Heart right ventricle (tissue), 16 donors: Measurements from ENCODE around the gene TBC1D24. TPM values are rescaled to one million over a fixed set of nuclear protein-coding genes. Genes with fewer than 3 reads are reported as not detected.
"Not testable (repeated sequence)": the region's sequence is repeated elsewhere in the genome, so short reads cannot be mapped to it uniquely, and the experiment has no call there.

Experiments used
- ATAC-seq, 8 donors: fragments of 200-7000 bp; cut with Tn5 transposase; one replicate each; pipeline ENCODE4 v1.9.1; 2020; ENCODE audit warnings: mild to moderate bottlenecking in 8 of 8, moderate library complexity in 8 of 8, moderate number of reproducible peaks in 1 of 8
- DNase-seq, 2 donors: peaks; one replicate each; pipeline ENCODE4 v3.0.0-alpha.2; 2020
- H3K27ac ChIP-seq, 10 donors: fragments of 200-600 bp; sonication (generic) in 2 of 10; one replicate each; pipeline versions ENCODE4 v1.5.0 to v1.8.0; 2020 to 2022; ENCODE audit warnings: mild to moderate bottlenecking in 3 of 10
- H3K27me3 ChIP-seq, 7 donors: fragments of 200-600 bp; one replicate each; pipeline ENCODE4 v1.8.0; 2021 to 2022; ENCODE audit warnings: mild to moderate bottlenecking in 2 of 7
- H3K36me3 ChIP-seq, 9 donors: fragments of 200-600 bp; sonication (generic) in 1 of 9; one replicate each; pipeline versions ENCODE4 v1.5.0 to v1.8.0; 2020 to 2022; ENCODE audit warnings: mild to moderate bottlenecking in 2 of 9
- H3K4me1 ChIP-seq, 9 donors: fragments of 200-600 bp; sonication (generic) in 1 of 9; one replicate each; pipeline versions ENCODE4 v1.5.0 to v1.8.0; 2020 to 2022; ENCODE audit warnings: mild to moderate bottlenecking in 4 of 9
- H3K4me3 ChIP-seq, 10 donors: fragments of 200-600 bp; sonication (generic) in 2 of 10; one replicate each; pipeline versions ENCODE4 v1.5.0 to v1.8.0; 2020 to 2022; ENCODE audit warnings: mild to moderate bottlenecking in 7 of 10, moderate library complexity in 2 of 10
- H3K9me3 ChIP-seq, 11 donors: fragments of 200-600 bp in 10 of 11; sonication (generic) in 2 of 11; one replicate each; pipeline versions ENCODE4 v1.5.0 to v1.8.0; 2013 to 2022; ENCODE audit warnings: mild to moderate bottlenecking in 2 of 11, control low read depth in 1 of 11, moderate library complexity in 1 of 11
- CTCF ChIP-seq, 9 donors: fragments of 200-600 bp; sonication (generic) in 2 of 9; IDR thresholded peaks; one replicate each; pipeline versions ENCODE4 v1.5.0 to v1.8.0; 2021 to 2022; ENCODE audit warnings: antibody characterized with exemption in 9 of 9, mild to moderate bottlenecking in 5 of 9, moderate library complexity in 1 of 9
- WGBS, 2 donors: extraction: QIAGEN DNeasy Blood & Tissue Kit; methylation state at CpG; one replicate each; pipeline ENCODE4 v1.1.7; 2013; ENCODE audit warnings: inconsistent platforms in 1 of 2; 5-methylcytosine and 5-hydroxymethylcytosine counted together
- intact Hi-C, 10 donors: fragments of 100-400 bp; cut with DNase I; formaldehyde crosslinking; loops; one replicate each; pipeline versions ENCODE4 v1.11.1 to v1.14.2; 2022
- polyA plus RNA-seq, 2 donors: library from polyadenylated mRNA; stranded (reverse); fragments of 200-250 nt; gene quantifications; one replicate each; pipeline ENCODE4 v1.2.3, GENCODE V29; 2013
- total RNA-seq, 10 donors: library from RNA; stranded (reverse); fragmentation: NEBNext Ultra II Directional in 3 of 10; extraction: Animal tissue kit (Norgen Biotek cat#: 25700) in 3 of 10; gene quantifications; one replicate each; pipeline versions ENCODE4 v1.2.1 to v1.2.4, GENCODE V29; 2021 to 2023
- donor health status: Arrhythmogenic right ventricular cardiomyopathy.
- donor health status: ischemic (EF 13 %, LVEDD 7.1; RV severe dilation, severe dysfunction).
- donor health status: healthy with polysubstance abuse.
- donor health status: DM: no; HTN: yes; CAD: no.
- donor health status: DM: no; HTN: no; CAD: no.
- donor health status: ischemic (EF 25% LVEDD 6.9; RV normal size, moderate dysfunction).
- donor health status: ischemic (EF 25% LVEDD 5.7; RV mildly dilated, moderate dysfunction).
- donor health status: healthy.
- donor health status: DM: yes; HTN: yes; CAD: no.
- donor health status: Ischemic cardiomyopathy.
- donor health status: ischemic (EF 35%, LVEDD 5.7; RV mildly dilated, moderate dysfunction).
- donor health status: nonischemic (EF 11% LVEDD 7.7; RV severe dilation, severe dysfunction).
- donor health status: DM: yes; HTN: yes; CAD: no.
- donor health status: PGD.
- donor health status: ischemic (EF 29% LVEDD 5.4; RV normal size, mild dysfunction).
- donor health status: nonischemic (EF 23%, LVEDD 6.1; RV moderate dilation, normal function).

The TBC1D24 gene
- total and polyA plus RNA-seq, 12 donors, result 3.4 to 14.9 (median 9.0) TPM

- Histone ChIP-seq H3K27me3 (no peaks in the 10 kb centered on the region), H3K4me1 (no peaks in the 10 kb centered on the region), H3K36me3 (peaks cover 0 to 82% (median 0%) of the 10 kb centered on the region in 9 donors), H3K9me3 (no peaks in the 10 kb centered on the region), H3K4me3 (no peak overlapping the region), H3K27ac (no peak overlapping the region)
- intact Hi-C loops, result loop anchor here in 2 of 10 donors (10.0 kb wide), 2 partner anchors 49 to 69 kb away; no protein-coding TSS in a partner anchor
- WGBS, 2 donors, result 92 to 93% methylated on average over 9 of the region's 9 CpGs
- ATAC-seq (no peak), DNase-seq (no peak)
- no peak for TF ChIP-seq CTCF (IDR thresholded peaks at IDR 0.05)
These were observed 38.8 kb upstream of the TBC1D24 start for GRCh38 chr16:2436110-2436509.

- H3K4me1 ChIP-seq, result no peaks in the 10 kb centered on the region
- H3K27ac ChIP-seq, result no peak overlapping the region
- H3K27me3 ChIP-seq, result no peaks in the 10 kb centered on the region
- intact Hi-C loops, result loop anchor here in 2 of 10 donors (10.0 kb wide), 2 partner anchors 48 to 68 kb away; no protein-coding TSS in a partner anchor
- DNase-seq (no peak), ATAC-seq (no peak)
- no peaks in the 10 kb centered on the region for H3K9me3 ChIP-seq
- H3K36me3 ChIP-seq, result peaks cover 0 to 75% (median 0%) of the 10 kb centered on the region in 9 donors
- WGBS, 2 donors, result 97% methylated on average over 24 of the region's 24 CpGs
- TF ChIP-seq CTCF (IDR thresholded peaks at IDR 0.05), result no peak
- no peak overlapping the region for H3K4me3 ChIP-seq
These were observed 37.7 kb upstream of the TBC1D24 start for GRCh38 chr16:2437032-2437790.

DNA sequence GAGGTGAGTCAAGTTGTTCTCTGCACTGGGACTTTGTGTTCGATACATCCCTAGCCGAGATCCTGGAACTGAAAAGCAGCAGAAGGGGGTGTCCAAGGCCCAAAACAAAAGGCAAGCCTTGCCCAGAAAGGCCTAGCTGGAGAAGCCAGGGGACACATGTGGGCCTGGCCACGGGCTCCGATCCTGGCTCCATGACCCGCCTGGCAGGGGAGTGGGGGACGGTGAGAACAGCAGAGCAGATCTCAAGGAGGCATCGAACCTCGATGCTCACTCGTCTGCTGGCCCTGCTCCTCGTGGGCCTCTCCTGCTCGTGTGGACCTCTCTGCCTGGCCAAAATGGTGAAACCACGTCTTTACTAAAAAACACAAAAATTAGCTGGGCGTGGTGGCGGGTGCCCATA, 36.8 kb upstream of the TBC1D24 start:
- Histone ChIP-seq H3K36me3 (peaks cover 0 to 67% (median 0%) of the 10 kb centered on the region in 9 donors), H3K9me3 (no peaks in the 10 kb centered on the region), H3K4me1 (no peaks in the 10 kb centered on the region), H3K27me3 (no peaks in the 10 kb centered on the region), H3K27ac (no peak overlapping the region), H3K4me3 (no peak overlapping the region)
- ATAC-seq (no peak), DNase-seq (no peak)
- TF ChIP-seq CTCF (IDR thresholded peaks at IDR 0.05), result no peak
- 97 to 98% methylated on average over 14 of the region's 14 CpGs for WGBS, 2 donors
- intact Hi-C loops, result loop anchor here in 2 of 10 donors (10.0 kb wide), 2 partner anchors 47 to 67 kb away; no protein-coding TSS in a partner anchor

GRCh38 chr16:2439598-2439997, 35.3 kb upstream of the TBC1D24 start:
- Histone ChIP-seq H3K27me3 (no peaks in the 10 kb centered on the region), H3K4me3 (no peak overlapping the region), H3K36me3 (peaks cover 0 to 67% (median 3%) of the 10 kb centered on the region in 9 donors), H3K27ac (no peak overlapping the region), H3K4me1 (no peaks in the 10 kb centered on the region), H3K9me3 (no peaks in the 10 kb centered on the region)
- TF ChIP-seq CTCF (IDR thresholded peaks at IDR 0.05), result no peak
- intact Hi-C loops, result loop anchor here in 2 of 10 donors (10.0 kb wide), 2 partner anchors 45 to 65 kb away; no protein-coding TSS in a partner anchor
- no peak for ATAC-seq
- WGBS, 2 donors, result 94 to 97% methylated on average over 11 of the region's 11 CpGs
- no peak for DNase-seq

GRCh38 chr16:2441143-2441804, 33.7 kb upstream of the TBC1D24 start:
- WGBS, 2 donors, result 82 to 91% methylated on average over 15 of the region's 15 CpGs
- H3K9me3 ChIP-seq, H3K27me3 ChIP-seq, H3K4me3 ChIP-seq, ATAC-seq, intact Hi-C loops, H3K4me1 ChIP-seq, DNase-seq, H3K27ac ChIP-seq: not testable (repeated sequence)
- peaks cover 0 to 75% (median 3%) of the 10 kb centered on the region in 9 donors for H3K36me3 ChIP-seq
